DND-41 (cell line): ENCODE results near the gene DYNC1I1.

Source experiments
- CTCF ChIP-seq: IDR thresholded peaks from 2 replicates; pipeline ENCODE4 v1.5.1; 2012; ENCODE audit warnings: borderline replicate concordance, low read length, moderate library complexity, mild to moderate bottlenecking; ENCODE audit not compliant: poor library complexity, severe bottlenecking; ENCODE audit errors: extremely low read depth
- EZH2 ChIP-seq: IDR thresholded peaks from 3 replicates; pipeline ENCODE4 v1.6.1; 2012; ENCODE audit warnings: borderline replicate concordance, low read depth, mild to moderate bottlenecking, moderate library complexity, low read length, inconsistent platforms; ENCODE audit not compliant: severe bottlenecking

- TF ChIP-seq CTCF (no peak), EZH2 (no peak)
Observed at GRCh38 chr7:96135241-96135640, 362.9 kb downstream of the DYNC1I1 start.
